GM12891 (cell line): ENCODE measurements around the gene ACVR1.
"Not testable (repeated sequence)": the region's sequence is repeated elsewhere in the genome, so short reads cannot be mapped to it uniquely, and the experiment has no call there.

Source experiments
- DNase-seq: peaks from one replicate; pipeline ENCODE4 v3.0.0; 2011; ENCODE audit warnings: low spot score; ENCODE audit not compliant: insufficient read length
- FAIRE-seq: peaks from 2 replicates; lab custom pipeline; 2011; peaks lifted over from hg19 to GRCh38; lab: Jason Lieb, UNC
- PAX5 ChIP-seq: IDR thresholded peaks from 2 replicates; pipeline ENCODE4 v1.6.1; 2011; ENCODE audit warnings: low read length, moderate library complexity, mild to moderate bottlenecking; ENCODE audit not compliant: insufficient read depth, severe bottlenecking
- POLR2A ChIP-seq: IDR thresholded peaks from 2 replicates; pipeline ENCODE4 v1.6.1; 2011; ENCODE audit warnings: low read depth, low read length, control low read depth
- POLR2AphosphoS5 ChIP-seq: IDR thresholded peaks from 2 replicates; pipeline ENCODE4 v1.6.1; 2011; ENCODE audit warnings: low read depth, low read length, control low read depth
- POU2F2 ChIP-seq: IDR thresholded peaks from 2 replicates; pipeline ENCODE4 v1.6.1; 2011; ENCODE audit warnings: low read depth, mild to moderate bottlenecking, control low read depth, low read length, moderate library complexity
- SPI1 ChIP-seq: IDR thresholded peaks from 2 replicates; pipeline ENCODE4 v1.6.1; 2011; ENCODE audit warnings: low read depth, low read length, control low read depth
- TAF1 ChIP-seq: IDR thresholded peaks from 2 replicates; pipeline ENCODE4 v1.6.1; 2011; ENCODE audit warnings: low read depth, low read length, control low read depth

Gene ACVR1

GRCh38 chr2:157722580-157723234 lies 153.4 kb downstream of the ACVR1 start:
- DNase-seq (no peak), FAIRE-seq (no peak)
- TF ChIP-seq POLR2A (no peak), POU2F2 (no peak), PAX5 (no peak), SPI1 (no peak), POLR2AphosphoS5 (no peak), TAF1 (no peak)

GRCh38 chr2:157720504-157720903 lies 155.6 kb downstream of the ACVR1 start:
- DNase-seq (no peak), FAIRE-seq (no peak)
- TF ChIP-seq POLR2AphosphoS5 (no peak), POU2F2 (no peak), POLR2A (no peak), SPI1 (no peak), TAF1 (no peak), PAX5 (no peak)

- not testable (repeated sequence) for FAIRE-seq
Observed at GRCh38 chr2:157704653-157705052, 171.5 kb downstream of the ACVR1 start.

GRCh38 chr2:157704148-157704547 lies 172.0 kb downstream of the ACVR1 start:
- FAIRE-seq, DNase-seq: not testable (repeated sequence)

More at GRCh38 chr2:157704653-157705052, 171.5 kb downstream of the ACVR1 start:
- DNase-seq = not testable (repeated sequence)

- FAIRE-seq (no peak), DNase-seq (no peak)
- TF ChIP-seq TAF1 (no peak), PAX5 (no peak), POLR2AphosphoS5 (no peak), SPI1 (no peak), POU2F2 (no peak), POLR2A (no peak)
Observed at GRCh38 chr2:157699806-157700205, 176.3 kb downstream of the ACVR1 start.

GRCh38 chr2:157699009-157699408 lies 177.1 kb downstream of the ACVR1 start:
- FAIRE-seq (no peak), DNase-seq (no peak)
- TF ChIP-seq SPI1 = no peak
- no peak for TF ChIP-seq TAF1
- TF ChIP-seq POLR2A = no peak
- no peak for TF ChIP-seq POLR2AphosphoS5
- no peak for TF ChIP-seq PAX5
- TF ChIP-seq POU2F2 = no peak

GRCh38 chr2:157698430-157698829 lies 177.7 kb downstream of the ACVR1 start:
- no peak for FAIRE-seq

GRCh38 chr2:157696036-157696435 lies 180.1 kb downstream of the ACVR1 start:
- FAIRE-seq (no peak), DNase-seq (no peak)
- TF ChIP-seq TAF1 (no peak), POLR2A (no peak), POU2F2 (no peak), SPI1 (no peak)

More at GRCh38 chr2:157698430-157698829, 177.7 kb downstream of the ACVR1 start:
- TF ChIP-seq POLR2A = no peak
- TF ChIP-seq POU2F2 = no peak
- TF ChIP-seq PAX5 = no peak
- TF ChIP-seq POLR2AphosphoS5 = no peak
- no peak for TF ChIP-seq TAF1
- TF ChIP-seq SPI1 = no peak
- no peak for DNase-seq

GRCh38 chr2:157692768-157693167 lies 183.4 kb downstream of the ACVR1 start:
- no peak for DNase-seq
- no peak for TF ChIP-seq POLR2A
- no peak for TF ChIP-seq POU2F2
- TF ChIP-seq TAF1 = no peak
- TF ChIP-seq PAX5 = no peak
- TF ChIP-seq POLR2AphosphoS5 = no peak
- TF ChIP-seq SPI1 = no peak
- no peak for FAIRE-seq

- TF ChIP-seq POU2F2 (no peak), TAF1 (no peak), SPI1 (no peak), POLR2AphosphoS5 (no peak), POLR2A (no peak), PAX5 (no peak)
- DNase-seq (no peak), FAIRE-seq (no peak)
Observed at GRCh38 chr2:157691695-157692094, 184.4 kb downstream of the ACVR1 start.

GRCh38 chr2:157691131-157691530 lies 185.0 kb downstream of the ACVR1 start:
- DNase-seq = no peak

More at GRCh38 chr2:157691131-157691530, 185.0 kb downstream of the ACVR1 start:
- TF ChIP-seq POU2F2 (no peak), PAX5 (no peak), POLR2A (no peak), POLR2AphosphoS5 (no peak), SPI1 (no peak), TAF1 (no peak)
- no peak for FAIRE-seq
